Heart left ventricle (tissue), 16 donors: ENCODE data around the gene ACVR2B. TPM values are rescaled to one million over a fixed set of nuclear protein-coding genes. Genes with fewer than 3 reads are reported as not detected.
A peak's percentile ranks its signal among the peaks of the same experiment; 100 is the strongest.

Source experiments
- ATAC-seq, 4 donors: fragments of 200-7000 bp; cut with Tn5 transposase; one replicate each; pipeline ENCODE4 v1.9.1; 2020 to 2022; ENCODE audit warnings: moderate library complexity in 4 of 4, mild to moderate bottlenecking in 3 of 4, moderate number of reproducible peaks in 1 of 4
- DNase-seq, 5 donors: peaks; one replicate each; pipeline ENCODE4 v3.0.0-alpha.2; 2020
- H3K27ac ChIP-seq, 12 donors: fragments of 200-600 bp; sonication (generic) in 4 of 12; one replicate each; pipeline versions ENCODE4 v1.5.0 to v1.8.0; 2016 to 2022; ENCODE audit warnings: mild to moderate bottlenecking in 2 of 12
- H3K27me3 ChIP-seq, 9 donors: fragments of 200-600 bp; sonication (generic) in 2 of 9; one replicate each; pipeline versions ENCODE4 v1.5.1 to v1.8.0; 2016 to 2022; ENCODE audit warnings: mild to moderate bottlenecking in 3 of 9
- H3K36me3 ChIP-seq, 9 donors: fragments of 200-600 bp; sonication (generic) in 2 of 9; one replicate each; pipeline versions ENCODE4 v1.5.0 to v1.8.0; 2018 to 2022; ENCODE audit warnings: mild to moderate bottlenecking in 2 of 9
- H3K4me1 ChIP-seq, 12 donors: fragments of 200-600 bp; sonication (generic) in 4 of 12; one replicate each; pipeline versions ENCODE4 v1.5.0 to v1.8.0; 2016 to 2022; ENCODE audit warnings: mild to moderate bottlenecking in 3 of 12
- H3K4me3 ChIP-seq, 12 donors: fragments of 200-600 bp; sonication (generic) in 4 of 12; one replicate each; pipeline versions ENCODE4 v1.5.0 to v1.8.0; 2017 to 2022; ENCODE audit warnings: mild to moderate bottlenecking in 9 of 12, moderate library complexity in 4 of 12
- H3K9me3 ChIP-seq, 12 donors: fragments of 200-600 bp; sonication (generic) in 4 of 12; one replicate each; pipeline versions ENCODE4 v1.5.0 to v1.8.0; 2016 to 2022; ENCODE audit warnings: mild to moderate bottlenecking in 1 of 12
- CTCF ChIP-seq, 12 donors: fragments of 200-600 bp; sonication (generic) in 4 of 12; IDR thresholded peaks; one replicate each; pipeline versions ENCODE4 v1.5.0 to v1.8.0; 2018 to 2022; ENCODE audit warnings: antibody characterized with exemption in 12 of 12, mild to moderate bottlenecking in 5 of 12
- POLR2A ChIP-seq, 2 donors: fragments of 450-650 bp; IDR thresholded peaks; one replicate each; pipeline ENCODE4 v1.6.1; 2017; ENCODE audit warnings: antibody characterized with exemption in 2 of 2, mild to moderate bottlenecking in 2 of 2, moderate library complexity in 2 of 2
- WGBS, 4 donors: extraction: QIAGEN DNeasy Blood & Tissue Kit in 2 of 4; methylation state at CpG; one replicate each; pipeline versions ENCODE4 v1.1.5 to v1.1.7; 2013 to 2018; 5-methylcytosine and 5-hydroxymethylcytosine counted together
- intact Hi-C, 10 donors: fragments of 100-400 bp; cut with DNase I; formaldehyde crosslinking; loops; one replicate each; pipeline versions ENCODE4 v1.11.1 to v1.14.2; 2022
- polyA plus RNA-seq, 2 donors: library from polyadenylated mRNA; stranded (reverse); fragments of 200-250 nt; gene quantifications; one replicate each; pipeline ENCODE4 v1.2.3, GENCODE V29; 2013
- total RNA-seq, 9 donors: library from RNA; depleted of rRNA in 2 of 9; stranded (reverse); fragments of >200 nt in 2 of 9; fragmentation: NEBNext Ultra II Directional in 3 of 9; extraction: Animal tissue kit (Norgen Biotek cat#: 25700) in 3 of 9; gene quantifications; one replicate each; pipeline versions ENCODE4 v1.1.0 to v1.2.4, GENCODE V29; 2016 to 2023
- donor health status: ischemic (EF 13 %, LVEDD 7.1; RV severe dilation, severe dysfunction).
- donor health status: healthy with polysubstance abuse.
- donor health status: DM: no; HTN: yes; CAD: no.
- donor health status: DM: no; HTN: no; CAD: no.
- donor health status: ischemic (EF 25% LVEDD 6.9; RV normal size, moderate dysfunction).
- donor health status: ischemic (EF 25% LVEDD 5.7; RV mildly dilated, moderate dysfunction).
- donor health status: healthy.
- donor health status: DM: yes; HTN: yes; CAD: no.
- donor health status: ischemic (EF 35%, LVEDD 5.7; RV mildly dilated, moderate dysfunction).
- donor health status: nonischemic (EF 11% LVEDD 7.7; RV severe dilation, severe dysfunction).
- donor health status: DM: yes; HTN: yes; CAD: no.
- donor health status: PGD.
- donor health status: ischemic (EF 29% LVEDD 5.4; RV normal size, mild dysfunction).
- donor health status: nonischemic (EF 23%, LVEDD 6.1; RV moderate dilation, normal function).

Gene ACVR2B
- total and polyA plus RNA-seq, 11 donors: 1.3 to 12.4 (median 4.8) TPM

- no peak for DNase-seq
- ATAC-seq: no peak
- Histone ChIP-seq H3K9me3 (peaks cover 0 to 24% (median 10%) of the 10 kb centered on the region in 12 donors), H3K36me3 (no peaks in the 10 kb centered on the region), H3K4me1 (peaks cover 0 to 25% (median 10%) of the 10 kb centered on the region in 12 donors), H3K27me3 (no peaks in the 10 kb centered on the region), H3K4me3 (no peak overlapping the region), H3K27ac (no peak overlapping the region)
- intact Hi-C loops: loop anchor here in 7 of 10 donors (10.0 kb wide), 6 partner anchors 77 to 467 kb away; partner anchors contain the start of genes ACAA1 (in 2 of the 7) and MYD88 (in 2 of the 7)
- TF ChIP-seq CTCF (IDR thresholded peaks at IDR 0.05) (no peak), POLR2A (IDR thresholded peaks at IDR 0.05) (no peak)
- WGBS, 4 donors: 91 to 93% (median 91%) methylated on average over 3 of the region's 3 CpGs
Measured at GRCh38 chr3:38471260-38471857, 17.7 kb downstream of the ACVR2B start.

- Histone ChIP-seq H3K4me3 (no peak overlapping the region), H3K9me3 (peaks cover 0 to 24% (median 10%) of the 10 kb centered on the region in 12 donors), H3K27ac (no peak overlapping the region), H3K4me1 (peaks cover 0 to 25% (median 10%) of the 10 kb centered on the region in 12 donors), H3K27me3 (no peaks in the 10 kb centered on the region), H3K36me3 (no peaks in the 10 kb centered on the region)
- TF ChIP-seq POLR2A (IDR thresholded peaks at IDR 0.05): no peak
- no peak for TF ChIP-seq CTCF (IDR thresholded peaks at IDR 0.05)
- intact Hi-C loops: loop anchor here in 7 of 10 donors (10.0 kb wide), 6 partner anchors 78 to 468 kb away; partner anchors contain the start of genes ACAA1 (in 2 of the 7) and MYD88 (in 2 of the 7)
- no peak for DNase-seq
- no peak for ATAC-seq
- WGBS, 4 donors: 86 to 100% (median 89%) methylated on average over 1 of the region's 1 CpG
Measured at GRCh38 chr3:38472342-38472741, 18.7 kb downstream of the ACVR2B start.

- H3K4me3 ChIP-seq: no peak overlapping the region
- DNase-seq (no peak), ATAC-seq (peak in 2 of 4 donors; percentile 43 to 53)
- H3K27me3 ChIP-seq: no peaks in the 10 kb centered on the region
- H3K9me3 ChIP-seq: peaks cover 0 to 24% (median 10%) of the 10 kb centered on the region in 12 donors
- peaks cover 0 to 25% (median 10%) of the 10 kb centered on the region in 12 donors for H3K4me1 ChIP-seq
- peaks cover 0 to 6% (median 0%) of the 10 kb centered on the region in 9 donors for H3K36me3 ChIP-seq
- TF ChIP-seq POLR2A (IDR thresholded peaks at IDR 0.05): no peak
- no peak for TF ChIP-seq CTCF (IDR thresholded peaks at IDR 0.05)
- WGBS, 4 donors: 64 to 83% (median 74%) methylated on average over 2 of the region's 2 CpGs
- intact Hi-C loops: loop anchor here in 7 of 10 donors (10.0 kb wide), 6 partner anchors 78 to 468 kb away; partner anchors contain the start of genes ACAA1 (in 2 of the 7) and MYD88 (in 2 of the 7)
- no peak overlapping the region for H3K27ac ChIP-seq
Measured at GRCh38 chr3:38473229-38473628, 19.5 kb downstream of the ACVR2B start.

GRCh38 chr3:38474928-38475605, 21.4 kb downstream of the ACVR2B start:
- no peak for ATAC-seq
- WGBS, 4 donors: 89 to 95% (median 92%) methylated on average over 4 to 7 of the region's 7 CpGs
- peaks cover 0 to 16% (median 10%) of the 10 kb centered on the region in 9 donors for H3K36me3 ChIP-seq
- H3K27me3 ChIP-seq: no peaks in the 10 kb centered on the region
- no peak overlapping the region for H3K27ac ChIP-seq
- intact Hi-C loops: loop anchor here in 8 of 10 donors (5.0 to 10.0 kb wide), 9 partner anchors 80 to 473 kb away; partner anchors contain the start of genes ACAA1 (in 2 of the 8), MYD88 (in 2 of the 8) and XYLB (in 1 of the 8)
- H3K4me3 ChIP-seq: no peak overlapping the region
- peaks cover 0 to 8% (median 2%) of the 10 kb centered on the region in 12 donors for H3K9me3 ChIP-seq
- peaks cover 0 to 22% (median 10%) of the 10 kb centered on the region in 12 donors for H3K4me1 ChIP-seq
- no peak for TF ChIP-seq POLR2A (IDR thresholded peaks at IDR 0.05)
- TF ChIP-seq CTCF (IDR thresholded peaks at IDR 0.05): no peak
- DNase-seq: no peak
